Stomach (tissue), 9 donors: ENCODE measurements around the gene SMAD7. TPM values are rescaled to one million over a fixed set of nuclear protein-coding genes. Genes with fewer than 3 reads are reported as not detected.

Experiments
- DNase-seq, 2 donors: peaks; one replicate each; pipeline versions ENCODE4 v3.0.0 to v3.0.0-alpha.2; 2013 to 2019
- H3K27ac ChIP-seq, 5 donors: fragments of 200-600 bp in 4 of 5; sonication (generic) in 4 of 5; one replicate each; pipeline ENCODE4 v1.5.1; 2013 to 2019; ENCODE audit warnings: mild to moderate bottlenecking in 1 of 5, moderate library complexity in 1 of 5
- H3K27me3 ChIP-seq, 3 donors: fragments of 200-600 bp; sonication (generic); one replicate each; pipeline ENCODE4 v1.5.1; 2017 to 2019; ENCODE audit warnings: mixed run types in 1 of 3
- H3K36me3 ChIP-seq, 4 donors: fragments of 200-600 bp; sonication (generic); 1 replicate in 3 of 4; 2 replicates in 1 of 4; pipeline ENCODE4 v1.5.1; 2016 to 2019
- H3K4me1 ChIP-seq, 4 donors: fragments of 200-600 bp; sonication (generic); one replicate each; pipeline ENCODE4 v1.5.1; 2016 to 2019
- H3K4me3 ChIP-seq, 4 donors: fragments of 200-600 bp; sonication (generic) in 3 of 4; one replicate each; pipeline ENCODE4 v1.5.1; 2016 to 2019; ENCODE audit warnings: mild to moderate bottlenecking in 1 of 4
- H3K9me3 ChIP-seq, 4 donors: fragments of 200-600 bp; sonication (generic); one replicate each; pipeline ENCODE4 v1.5.1; 2016 to 2019
- CTCF ChIP-seq, 7 experiments: fragments of 450-650 bp in 4 of 7; fragments of 200-600 bp in 3 of 7; sonication (generic) in 3 of 7; IDR thresholded peaks; one replicate each; pipeline ENCODE4 v1.5.1; 2016 to 2019; ENCODE audit warnings: antibody characterized with exemption in 7 of 7, control low read depth in 2 of 7, mild to moderate bottlenecking in 1 of 7
- EP300 ChIP-seq: sonication (generic); formaldehyde crosslinking; IDR thresholded peaks from one replicate; pipeline ENCODE4 v1.6.1; 2017; ENCODE audit warnings: antibody characterized with exemption
- POLR2A ChIP-seq, 4 donors: fragments of 450-650 bp; IDR thresholded peaks; one replicate each; pipeline ENCODE4 v1.6.1; 2016; ENCODE audit warnings: antibody characterized with exemption in 4 of 4, control low read depth in 2 of 4, mild to moderate bottlenecking in 1 of 4, moderate library complexity in 1 of 4
- POLR2AphosphoS5 ChIP-seq, 3 donors: sonication (generic); formaldehyde crosslinking; IDR thresholded peaks; one replicate each; pipeline ENCODE4 v1.6.1; 2016; ENCODE audit warnings: antibody characterized with exemption in 3 of 3
- WGBS, 5 donors: extraction: QIAGEN DNeasy Blood & Tissue Kit in 3 of 5; methylation state at CpG; one replicate each; pipeline versions ENCODE4 v1.1.5 to v1.1.7; 2013 to 2018; 5-methylcytosine and 5-hydroxymethylcytosine counted together
- intact Hi-C: fragments of 100-400 bp; cut with DNase I; formaldehyde crosslinking; loops from one replicate; pipeline ENCODE4 v1.15.1; 2023; ENCODE audit warnings: low total_unique reads
- polyA plus RNA-seq, 3 donors: library from polyadenylated mRNA; stranded (reverse); fragments of 200-250 nt; gene quantifications; one replicate each; pipeline ENCODE4 v1.2.3, GENCODE V29; 2013
- total RNA-seq, 5 donors: library from RNA; depleted of rRNA; stranded (reverse); fragments of >200 nt; gene quantifications; one replicate each; pipeline versions ENCODE4 v1.1.0 to v1.2.3, GENCODE V29; 2014 to 2016
- donor health status: healthy with polysubstance abuse.
- donor health status: Bipolar disorder and iron deficiency.
- donor health status: healthy.

SMAD7 gene
- total and polyA plus RNA-seq, 8 donors = 4.5 to 123 (median 10.6) TPM

GRCh38 chr18:48933578-48934414, 17.0 kb downstream of the SMAD7 start:
- peak overlapping the region in 3 of 4 donors; percentile 7 to 20 (median 12) for H3K4me3 ChIP-seq
- H3K36me3 ChIP-seq = peaks cover 0 to 20% (median 2%) of the 10 kb centered on the region in 4 donors
- intact Hi-C loops = no loop called here
- TF ChIP-seq POLR2AphosphoS5 (IDR thresholded peaks at IDR 0.05) = no peak
- TF ChIP-seq EP300 = no peak
- no peak for TF ChIP-seq POLR2A (IDR thresholded peaks at IDR 0.05)
- no peak for TF ChIP-seq CTCF (IDR thresholded peaks at IDR 0.05)
- 47 to 57% (median 54%) methylated on average over 21 to 23 of the region's 23 CpGs for WGBS, 5 donors
- H3K27me3 ChIP-seq = no peaks in the 10 kb centered on the region
- H3K4me1 ChIP-seq = peaks cover 97 to 100% (median 98%) of the 10 kb centered on the region in 4 donors
- no peaks in the 10 kb centered on the region for H3K9me3 ChIP-seq
- H3K27ac ChIP-seq = peak overlapping the region; percentile 60 to 100 (median 97)
- DNase-seq = peak; percentile 30 to 45

GRCh38 chr18:48932822-48933510, 17.8 kb downstream of the SMAD7 start:
- peak overlapping the region; percentile 60 to 100 (median 97) for H3K27ac ChIP-seq
- H3K27me3 ChIP-seq = no peaks in the 10 kb centered on the region
- H3K9me3 ChIP-seq = no peaks in the 10 kb centered on the region
- peak overlapping the region in 2 of 4 donors; percentile 4 to 7 for H3K4me3 ChIP-seq
- WGBS, 5 donors = 50 to 62% (median 58%) methylated on average over 10 of the region's 10 CpGs
- DNase-seq = peak in 1 of 2 donors; percentile 60
- H3K4me1 ChIP-seq = peaks cover 97 to 100% (median 98%) of the 10 kb centered on the region in 4 donors
- intact Hi-C loops = no loop called here
- peaks cover 0 to 17% (median under 1%) of the 10 kb centered on the region in 4 donors for H3K36me3 ChIP-seq
- no peak for TF ChIP-seq CTCF (IDR thresholded peaks at IDR 0.05)
- peak in 1 of 3 donors; percentile 15 for TF ChIP-seq POLR2AphosphoS5 (IDR thresholded peaks at IDR 0.05)

GRCh38 chr18:48932462-48932818, 18.3 kb downstream of the SMAD7 start:
- peak overlapping the region in 2 of 4 donors; percentile 4 to 7 for H3K4me3 ChIP-seq
- no peaks in the 10 kb centered on the region for H3K27me3 ChIP-seq
- H3K27ac ChIP-seq = peak overlapping the region; percentile 43 to 100 (median 97)
- TF ChIP-seq EP300 = no peak
- TF ChIP-seq CTCF (IDR thresholded peaks at IDR 0.05) = no peak
- TF ChIP-seq POLR2AphosphoS5 (IDR thresholded peaks at IDR 0.05) = no peak
- TF ChIP-seq POLR2A (IDR thresholded peaks at IDR 0.05) = no peak
- intact Hi-C loops = no loop called here
- no peaks in the 10 kb centered on the region for H3K9me3 ChIP-seq
- peaks cover 97 to 100% (median 98%) of the 10 kb centered on the region in 4 donors for H3K4me1 ChIP-seq
- 29 to 42% (median 37%) methylated on average over 7 of the region's 7 CpGs for WGBS, 5 donors
- peaks cover 0 to 12% (median 0%) of the 10 kb centered on the region in 4 donors for H3K36me3 ChIP-seq
- peak in 1 of 2 donors; percentile 23 for DNase-seq

GRCh38 chr18:48931680-48932461, 18.9 kb downstream of the SMAD7 start:
- no peaks in the 10 kb centered on the region for H3K9me3 ChIP-seq
- H3K27ac ChIP-seq = peak overlapping the region; percentile 43 to 100 (median 97)
- intact Hi-C loops = no loop called here
- peak overlapping the region in 1 of 4 donors; percentile 7 for H3K4me3 ChIP-seq
- peaks cover 98 to 100% (median 100%) of the 10 kb centered on the region in 4 donors for H3K4me1 ChIP-seq
- 27 to 44% (median 39%) methylated on average over 10 to 11 of the region's 11 CpGs for WGBS, 5 donors
- no peak for TF ChIP-seq EP300
- TF ChIP-seq POLR2AphosphoS5 (IDR thresholded peaks at IDR 0.05) = no peak
- no peak for TF ChIP-seq POLR2A (IDR thresholded peaks at IDR 0.05)
- no peak for TF ChIP-seq CTCF (IDR thresholded peaks at IDR 0.05)
- DNase-seq = peak in 1 of 2 donors; percentile 26
- no peaks in the 10 kb centered on the region for H3K27me3 ChIP-seq
- peaks cover 0 to 9% (median 0%) of the 10 kb centered on the region in 4 donors for H3K36me3 ChIP-seq
